Fibroblast of lung (primary cell): ENCODE results near the gene CSTA. TPM values are rescaled to one million over a fixed set of nuclear protein-coding genes. Genes with fewer than 3 reads are reported as not detected.

ENCODE experiments used
- DNase-seq, 2 donors: peaks; one replicate each; pipeline versions ENCODE4 v3.0.0 to v3.0.0-alpha.2; 2010; ENCODE audit warnings: low read depth in 2 of 2
- H2AFZ ChIP-seq: 2 replicates; pipeline ENCODE4 v1.5.1; 2012; ENCODE audit warnings: low read length, control low read depth, inconsistent platforms
- H3K27ac ChIP-seq: 2 replicates; pipeline ENCODE4 v1.5.1; 2011; ENCODE audit warnings: low read length, control low read depth; ENCODE audit not compliant: insufficient read depth
- H3K27me3 ChIP-seq: 2 replicates; pipeline ENCODE4 v1.5.1; 2011; ENCODE audit warnings: mild to moderate bottlenecking, low read length; ENCODE audit not compliant: control insufficient read depth, insufficient read depth
- H3K36me3 ChIP-seq: 2 replicates; pipeline ENCODE4 v1.5.1; 2011; ENCODE audit warnings: low read length; ENCODE audit not compliant: control insufficient read depth, insufficient read depth
- H3K4me1 ChIP-seq: 2 replicates; pipeline ENCODE4 v1.5.1; 2011; ENCODE audit warnings: low read length; ENCODE audit not compliant: control insufficient read depth, insufficient read depth; ENCODE audit errors: extremely low read depth
- H3K4me2 ChIP-seq: 2 replicates; pipeline ENCODE4 v1.5.1; 2011; ENCODE audit warnings: low read length, control low read depth; ENCODE audit not compliant: insufficient read depth; ENCODE audit errors: extremely low read depth
- H3K4me3 ChIP-seq, 4 experiments: fragments of 200-600 bp in 1 of 4; sonication (generic) in 1 of 4; replicated peaks in 1 of 4; 2 replicates each; pipeline ENCODE4 v1.5.1; 2011 to 2016; ENCODE audit warnings: low read length in 4 of 4, low read depth in 3 of 4, mild to moderate bottlenecking in 3 of 4, control low read depth in 2 of 4, inconsistent platforms in 1 of 4, mixed read lengths in 1 of 4; ENCODE audit not compliant: insufficient read depth in 1 of 4; ENCODE audit errors: control extremely low read depth in 1 of 4
- H3K79me2 ChIP-seq: 2 replicates; pipeline ENCODE4 v1.5.1; 2012; ENCODE audit warnings: mild to moderate bottlenecking, low read length, inconsistent platforms; ENCODE audit not compliant: control insufficient read depth, insufficient read depth
- H3K9ac ChIP-seq: 2 replicates; pipeline ENCODE4 v1.5.1; 2011; ENCODE audit warnings: mild to moderate bottlenecking, low read length, control low read depth; ENCODE audit not compliant: insufficient read depth
- H3K9me3 ChIP-seq: 2 replicates; pipeline ENCODE4 v1.5.1; 2012; ENCODE audit warnings: low read depth, low read length; ENCODE audit not compliant: control insufficient read depth, insufficient read depth
- H4K20me1 ChIP-seq: 2 replicates; pipeline ENCODE4 v1.5.1; 2011; ENCODE audit warnings: low read length; ENCODE audit not compliant: control insufficient read depth, insufficient read depth; ENCODE audit errors: extremely low read depth
- EZH2 ChIP-seq: IDR thresholded peaks from 2 replicates; pipeline ENCODE4 v1.5.1; 2012; ENCODE audit warnings: low read length, control low read depth, mild to moderate bottlenecking; ENCODE audit errors: missing control alignments
- polyA plus RNA-seq, 2 donors: library from polyadenylated mRNA; depleted of rRNA in 1 of 2; stranded (reverse) in 1 of 2; unstranded in 1 of 2; fragments of >200 nt; gene quantifications; 2 replicates each; pipeline ENCODE4 v1.2.1, GENCODE V29; 2011 to 2012; ENCODE audit warnings: missing spikeins in 1 of 2
- total RNA-seq: library from RNA; depleted of rRNA; stranded (reverse); fragments of >200 nt; gene quantifications from 2 replicates; pipeline ENCODE4 v1.2.1, GENCODE V29; 2014
- TF ChIP-seq, protein P1 (sequence below), 2 donors: IDR thresholded peaks in 1 of 2; conservative IDR thresholded peaks in 1 of 2; 1 replicate in 1 of 2; 2 replicates in 1 of 2; pipeline ENCODE4 v1.5.1; 2011 to 2012; ENCODE audit warnings: low read length in 2 of 2, control low read depth in 1 of 2, inconsistent platforms in 1 of 2, low read depth in 1 of 2, mild to moderate bottlenecking in 1 of 2

CSTA gene
- total and polyA plus RNA-seq, 2 donors (not counting 1 experiment from before 2014, with no cell fraction given): 0.61 to 7.9 TPM

DNA sequence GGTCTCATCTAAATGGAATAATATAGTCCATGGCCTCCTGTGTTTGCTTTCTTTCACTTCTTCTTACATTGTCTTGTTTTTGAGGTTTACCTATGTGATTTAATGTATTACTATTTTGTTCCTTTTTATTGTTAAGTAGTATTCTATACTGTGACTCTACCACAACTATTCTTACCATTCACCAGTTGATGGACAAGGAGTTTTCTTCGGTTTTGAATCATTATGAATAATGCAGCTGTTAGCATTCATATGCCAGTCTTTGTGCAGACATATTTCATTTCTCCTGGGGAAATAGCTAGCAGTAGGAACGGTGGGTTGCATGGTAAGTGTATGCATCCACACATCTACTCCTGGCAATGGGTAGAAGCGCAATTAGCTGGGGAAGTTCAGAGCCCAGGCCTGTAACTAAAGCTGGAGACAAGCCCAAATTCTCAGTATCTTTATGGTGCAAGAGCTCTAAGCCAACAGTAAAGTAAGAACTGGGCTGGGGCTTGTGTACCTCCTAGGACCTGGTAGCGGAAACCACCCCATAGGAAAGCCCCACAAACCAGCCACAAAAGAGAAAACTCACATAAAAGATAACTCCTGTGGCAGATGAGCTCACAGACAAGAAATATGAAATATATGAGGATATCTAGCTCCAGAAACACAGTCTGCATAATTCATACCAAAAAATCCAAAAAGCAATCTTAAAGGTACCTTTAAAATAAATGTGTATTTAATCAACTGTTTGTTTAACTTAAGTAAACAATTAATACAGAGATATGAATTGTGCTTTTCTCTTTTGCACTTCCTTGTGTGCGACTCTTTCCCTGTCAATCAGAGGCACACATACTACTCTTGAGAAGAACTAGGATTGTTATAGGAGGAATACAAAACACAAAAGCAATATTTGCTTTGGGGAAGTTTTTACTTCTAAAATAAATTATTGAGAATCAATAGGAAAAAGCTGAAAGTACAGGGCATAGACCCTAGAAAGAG lies 2.7 kb upstream of the CSTA start:
- H3K4me1 ChIP-seq: no peaks in the 10 kb centered on the region
- H2AFZ ChIP-seq: no peak overlapping the region
- no peak overlapping the region for H3K4me3 ChIP-seq
- no peak overlapping the region for H3K9ac ChIP-seq
- H3K27ac ChIP-seq: no peak overlapping the region
- TF ChIP-seq, protein P1, sequence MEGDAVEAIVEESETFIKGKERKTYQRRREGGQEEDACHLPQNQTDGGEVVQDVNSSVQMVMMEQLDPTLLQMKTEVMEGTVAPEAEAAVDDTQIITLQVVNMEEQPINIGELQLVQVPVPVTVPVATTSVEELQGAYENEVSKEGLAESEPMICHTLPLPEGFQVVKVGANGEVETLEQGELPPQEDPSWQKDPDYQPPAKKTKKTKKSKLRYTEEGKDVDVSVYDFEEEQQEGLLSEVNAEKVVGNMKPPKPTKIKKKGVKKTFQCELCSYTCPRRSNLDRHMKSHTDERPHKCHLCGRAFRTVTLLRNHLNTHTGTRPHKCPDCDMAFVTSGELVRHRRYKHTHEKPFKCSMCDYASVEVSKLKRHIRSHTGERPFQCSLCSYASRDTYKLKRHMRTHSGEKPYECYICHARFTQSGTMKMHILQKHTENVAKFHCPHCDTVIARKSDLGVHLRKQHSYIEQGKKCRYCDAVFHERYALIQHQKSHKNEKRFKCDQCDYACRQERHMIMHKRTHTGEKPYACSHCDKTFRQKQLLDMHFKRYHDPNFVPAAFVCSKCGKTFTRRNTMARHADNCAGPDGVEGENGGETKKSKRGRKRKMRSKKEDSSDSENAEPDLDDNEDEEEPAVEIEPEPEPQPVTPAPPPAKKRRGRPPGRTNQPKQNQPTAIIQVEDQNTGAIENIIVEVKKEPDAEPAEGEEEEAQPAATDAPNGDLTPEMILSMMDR (conservative IDR thresholded peaks at IDR 0.05 in 1 of 2, IDR thresholded peaks at IDR 0.05 in 1 of 2; ENCODE audit: low read depth in 1 of 2, low read length in 2 of 2): no peak
- no peak for TF ChIP-seq EZH2
- H3K79me2 ChIP-seq: no peaks in the 10 kb centered on the region
- DNase-seq: no peak
- H3K27me3 ChIP-seq: no peaks in the 10 kb centered on the region
- no peaks in the 10 kb centered on the region for H3K36me3 ChIP-seq
- H3K9me3 ChIP-seq: no peaks in the 10 kb centered on the region
- H4K20me1 ChIP-seq: no peaks in the 10 kb centered on the region
- H3K4me2 ChIP-seq: no peak overlapping the region

DNA sequence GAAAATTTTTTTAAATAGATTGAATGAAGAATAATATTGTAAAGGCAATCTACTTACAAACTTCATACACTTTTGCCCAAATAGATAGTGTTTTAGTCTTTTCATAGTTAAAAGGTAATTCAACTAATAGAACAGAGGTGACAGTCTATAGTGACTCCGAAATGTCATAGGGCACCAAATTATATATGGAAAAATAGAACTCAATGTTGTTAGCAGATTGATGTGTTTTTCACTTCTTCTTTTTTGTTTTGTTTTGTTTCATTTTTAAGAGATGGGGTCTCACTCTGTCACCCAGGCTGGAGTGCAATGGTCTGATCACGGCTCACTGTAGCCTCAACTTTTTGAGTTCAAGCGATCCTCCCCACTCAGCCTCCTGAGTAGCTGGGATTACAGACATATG lies 721 bp downstream of the CSTA start:
- Histone ChIP-seq H4K20me1 (no peaks in the 10 kb centered on the region), H3K4me3 (no peak overlapping the region), H2AFZ (no peak overlapping the region), H3K4me1 (no peaks in the 10 kb centered on the region), H3K36me3 (no peaks in the 10 kb centered on the region), H3K27me3 (no peaks in the 10 kb centered on the region), H3K9me3 (no peaks in the 10 kb centered on the region), H3K27ac (no peak overlapping the region), H3K79me2 (no peaks in the 10 kb centered on the region), H3K9ac (no peak overlapping the region), H3K4me2 (no peak overlapping the region)
- no peak for TF ChIP-seq EZH2
- TF ChIP-seq, protein P1 (conservative IDR thresholded peaks at IDR 0.05 in 1 of 2, IDR thresholded peaks at IDR 0.05 in 1 of 2; ENCODE audit: low read depth in 1 of 2, low read length in 2 of 2): no peak
- no peak for DNase-seq

DNA sequence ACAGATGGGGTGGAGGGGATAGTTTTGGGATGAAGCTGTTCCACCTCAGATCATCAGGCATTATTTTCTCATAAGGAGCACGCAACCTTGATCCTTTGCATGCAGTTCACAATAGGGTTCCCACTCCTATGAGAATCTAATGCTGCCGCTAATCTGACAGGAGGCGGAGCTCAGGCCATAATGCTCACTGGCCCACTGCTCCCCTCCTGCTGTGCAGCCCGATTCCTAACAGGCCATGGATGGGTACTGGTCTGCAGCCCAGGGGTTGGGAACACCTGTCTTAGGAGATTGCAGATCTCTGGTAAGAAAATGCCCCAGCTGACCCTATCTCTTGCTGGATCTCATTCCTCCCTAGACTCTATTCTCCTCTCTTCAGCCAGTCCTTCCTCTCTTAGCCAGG lies 6.8 kb downstream of the CSTA start:
- no peaks in the 10 kb centered on the region for H3K36me3 ChIP-seq
- H4K20me1 ChIP-seq: no peaks in the 10 kb centered on the region
- no peak for DNase-seq
- TF ChIP-seq EZH2: no peak
- TF ChIP-seq, protein P1 (conservative IDR thresholded peaks at IDR 0.05 in 1 of 2, IDR thresholded peaks at IDR 0.05 in 1 of 2; ENCODE audit: low read depth in 1 of 2, low read length in 2 of 2): no peak
- H3K79me2 ChIP-seq: no peaks in the 10 kb centered on the region
- H3K4me3 ChIP-seq: no peak overlapping the region
- no peak overlapping the region for H3K9ac ChIP-seq
- H3K27ac ChIP-seq: no peak overlapping the region
- H2AFZ ChIP-seq: no peak overlapping the region
- no peaks in the 10 kb centered on the region for H3K27me3 ChIP-seq
- no peak overlapping the region for H3K4me2 ChIP-seq
- H3K4me1 ChIP-seq: no peaks in the 10 kb centered on the region
- no peaks in the 10 kb centered on the region for H3K9me3 ChIP-seq
